ENCODE measurements around the gene HYAL3. TPM values are rescaled to one million over a fixed set of nuclear protein-coding genes. Genes with fewer than 3 reads are reported as not detected.

HYAL3 gene
- total and polyA plus RNA-seq, 10 of the 15 experiments (the other 5 are each of a cell fraction or from before 2014, with no cell fraction given) = 0.37 to 4.2 (median 2.8) TPM

GRCh38 chr3:50323092-50323600 lies 23.9 kb upstream of the HYAL3 start (continued):
- no peak for TF ChIP-seq PKNOX1 (IDR thresholded peaks at IDR 0.05)

DNA sequence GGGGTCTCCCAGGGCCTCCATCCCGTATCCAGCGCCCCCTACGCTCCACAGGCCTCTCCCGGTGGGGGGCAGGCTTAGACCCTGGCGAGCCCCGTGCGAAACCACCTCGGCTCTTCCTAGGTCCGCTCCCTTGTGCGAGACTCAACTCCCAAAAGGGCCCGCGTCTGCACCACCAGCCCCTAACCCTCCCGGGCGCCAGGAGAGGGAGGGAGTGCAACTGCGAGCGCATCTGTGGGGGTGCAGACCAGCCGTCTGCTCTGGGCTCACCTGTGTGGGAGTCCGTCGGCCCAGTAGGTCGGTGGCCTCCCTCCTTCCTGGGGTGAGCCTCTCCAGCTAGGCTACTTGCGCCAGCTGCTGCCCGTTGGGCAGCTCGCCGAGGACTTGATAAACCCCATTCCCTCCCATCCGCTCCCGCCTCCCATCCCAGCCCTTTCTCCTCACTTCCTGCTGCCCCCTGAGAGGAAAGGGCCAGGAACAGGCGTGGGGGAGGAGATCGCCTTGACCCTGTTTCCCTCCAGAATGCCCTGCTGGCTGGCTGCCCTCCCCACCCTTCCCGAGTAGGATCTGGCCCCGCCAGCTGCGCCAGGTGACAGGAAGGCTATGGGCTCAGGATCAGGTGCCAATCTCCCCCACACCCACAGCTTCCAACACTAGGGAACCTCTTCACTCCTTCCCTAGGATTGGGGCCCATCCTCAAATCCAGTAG lies 23.3 kb upstream of the HYAL3 start, which contains the start of gene HYAL2:
Gene HYAL2 (minus strand): TSS at position 360 of the 706 bp plus-strand sequence. CDS start 2,256 bp downstream, outside the sequence.
- in situ Hi-C loops (cut with MboI) = no loop called here
- Histone ChIP-seq H2AFZ (ENCODE audit: control insufficient read depth, low read depth, low read length) (peak within 1 kb of the TSS; percentile 92), H3K27ac (ENCODE audit: control insufficient read depth, insufficient read depth) (peak within 1 kb of the TSS; percentile 88), H4K20me1 (ENCODE audit: control insufficient read depth, insufficient read depth) (no peaks in the 10 kb centered on the region), H3K36me3 (ENCODE audit: control insufficient read depth in 2 of 2, insufficient read depth in 2 of 2, low read length in 1 of 2) (peaks cover 2 to 4% of the 10 kb centered on the region in 2 experiments; a peak in 2 of 4 replicates), H3K9me3 (replicated peaks; ENCODE audit: control insufficient read depth, insufficient read depth, low read length) (no peaks in the 10 kb centered on the region), H3K4me1 (ENCODE audit: control insufficient read depth, insufficient read depth, low read length) (peaks cover 17% of the 10 kb centered on the region), H3K27me3 (replicated peaks in 1 of 2; ENCODE audit: control insufficient read depth in 2 of 2, insufficient read depth in 2 of 2, low read length in 1 of 2) (no peaks in the 10 kb centered on the region), H3K4me3 (peak within 1 kb of the TSS; percentile 70), H3K79me2 (ENCODE audit: control insufficient read depth, insufficient read depth, low read length) (peaks cover 15% of the 10 kb centered on the region), H3K9ac (ENCODE audit: control insufficient read depth, insufficient read depth, low read length) (peak within 1 kb of the TSS; percentile 83), H3K4me2 (ENCODE audit: control insufficient read depth, insufficient read depth) (peak within 1 kb of the TSS; percentile 64)
- SMC1A ChIA-PET (ENCODE audit: uncharacterized antibody, unreplicated experiment) = interaction anchor here (1.2 kb wide), 1 partner anchor 15 kb away, joined by 3 read pairs; no protein-coding TSS in a partner anchor
- FAIRE-seq = no peak
- CTCF ChIA-PET = interaction anchor here (1.2 to 5.1 kb wide), 3 partner anchors 14 to 96 kb away, joined by 3 to 72 read pairs (median 4); partner anchors contain the start of genes RASSF1 and ZMYND10
- RAD21 ChIA-PET (ENCODE audit: unreplicated experiment) = interaction anchor here (1.2 kb wide), 1 partner anchor 14 kb away, joined by 3 read pairs; no protein-coding TSS in a partner anchor
- BruUV-seq (replicated peaks) = no TSS peak
- no peak for ATAC-seq
- POLR2A ChIA-PET = interaction anchor here (0.7 to 2.0 kb wide), 3 partner anchors 12 to 18 kb away, joined by 3 to 8 read pairs (median 5); partner anchors contain the start of gene RASSF1
- 91% methylated on average over 30 of the region's 31 CpGs for WGBS (ENCODE audit: insufficient coverage, insufficient replicate concordance, low lambda C conversion rate, missing lambda C conversion rate)
- intact Hi-C loops (cut with micrococcal nuclease; ENCODE audit: unreplicated experiment) = no loop called here
- DNase-seq (ENCODE audit: low read depth, low spot score) = no peak
- TF ChIP-seq, protein P1, sequence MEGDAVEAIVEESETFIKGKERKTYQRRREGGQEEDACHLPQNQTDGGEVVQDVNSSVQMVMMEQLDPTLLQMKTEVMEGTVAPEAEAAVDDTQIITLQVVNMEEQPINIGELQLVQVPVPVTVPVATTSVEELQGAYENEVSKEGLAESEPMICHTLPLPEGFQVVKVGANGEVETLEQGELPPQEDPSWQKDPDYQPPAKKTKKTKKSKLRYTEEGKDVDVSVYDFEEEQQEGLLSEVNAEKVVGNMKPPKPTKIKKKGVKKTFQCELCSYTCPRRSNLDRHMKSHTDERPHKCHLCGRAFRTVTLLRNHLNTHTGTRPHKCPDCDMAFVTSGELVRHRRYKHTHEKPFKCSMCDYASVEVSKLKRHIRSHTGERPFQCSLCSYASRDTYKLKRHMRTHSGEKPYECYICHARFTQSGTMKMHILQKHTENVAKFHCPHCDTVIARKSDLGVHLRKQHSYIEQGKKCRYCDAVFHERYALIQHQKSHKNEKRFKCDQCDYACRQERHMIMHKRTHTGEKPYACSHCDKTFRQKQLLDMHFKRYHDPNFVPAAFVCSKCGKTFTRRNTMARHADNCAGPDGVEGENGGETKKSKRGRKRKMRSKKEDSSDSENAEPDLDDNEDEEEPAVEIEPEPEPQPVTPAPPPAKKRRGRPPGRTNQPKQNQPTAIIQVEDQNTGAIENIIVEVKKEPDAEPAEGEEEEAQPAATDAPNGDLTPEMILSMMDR (IDR thresholded peaks at IDR 0.05 in 2 of 3, conservative IDR thresholded peaks at IDR 0.05 in 1 of 3; ENCODE audit: control insufficient read depth in 2 of 3, extremely low read depth in 1 of 3, insufficient read depth in 1 of 3, low read depth in 3 of 3, low read length in 3 of 3) = no peak
- TF ChIP-seq ZBTB4 (CRISPR knock-in tag; IDR thresholded peaks at IDR 0.05) = no peak
- TF ChIP-seq DPF2 (IDR thresholded peaks at IDR 0.05) = no peak
- TF ChIP-seq LARP7 (IDR thresholded peaks at IDR 0.05) = no peak
- TF ChIP-seq IRF4 (IDR thresholded peaks at IDR 0.05; ENCODE audit: low read depth, low read length) = no peak
- no peak for TF ChIP-seq ZNF592 (IDR thresholded peaks at IDR 0.05)
- no peak for TF ChIP-seq ZBED1 (IDR thresholded peaks at IDR 0.05; ENCODE audit: borderline replicate concordance)

All from GM12878 (cell line).